Keratinocyte (primary cell): ENCODE measurements around the gene MDM4. TPM values are rescaled to one million over a fixed set of nuclear protein-coding genes. Genes with fewer than 3 reads are reported as not detected.
A peak's percentile ranks its signal among the peaks of the same experiment; 100 is the strongest.

Experiments used
- DNase-seq: peaks from one replicate; pipeline ENCODE4 v3.0.0-alpha.2; 2011; ENCODE audit warnings: low read depth, missing footprints, low spot score
- FAIRE-seq: peaks from 2 replicates; lab custom pipeline; 2011; peaks lifted over from hg19 to GRCh38; lab: Jason Lieb, UNC
- H2AFZ ChIP-seq: 2 replicates; pipeline ENCODE4 v1.6.0; 2012; ENCODE audit warnings: low read length, control low read depth, inconsistent platforms; ENCODE audit not compliant: control insufficient read depth
- H3K27ac ChIP-seq: 2 replicates; pipeline ENCODE4 v1.5.1; 2011; ENCODE audit warnings: low read length; ENCODE audit not compliant: control insufficient read depth, insufficient read depth
- H3K27me3 ChIP-seq: 3 replicates; pipeline ENCODE4 v1.6.0; 2011; ENCODE audit warnings: low read length; ENCODE audit not compliant: control insufficient read depth, insufficient read depth; ENCODE audit errors: extremely low read depth
- H3K36me3 ChIP-seq, 2 experiments: 2 replicates in 1 of 2; 3 replicates in 1 of 2; pipeline ENCODE4 v1.5.1; 2011; ENCODE audit warnings: low read length in 2 of 2, mild to moderate bottlenecking in 1 of 2; ENCODE audit not compliant: control insufficient read depth in 2 of 2, insufficient read depth in 2 of 2; ENCODE audit errors: extremely low read depth in 1 of 2
- H3K4me1 ChIP-seq: 3 replicates; pipeline ENCODE4 v1.5.1; 2011; ENCODE audit warnings: low read length; ENCODE audit not compliant: control insufficient read depth, insufficient read depth; ENCODE audit errors: extremely low read depth
- H3K4me2 ChIP-seq: 3 replicates; pipeline ENCODE4 v1.6.0; 2011; ENCODE audit warnings: low read depth, low read length; ENCODE audit not compliant: control insufficient read depth, insufficient read depth; ENCODE audit errors: extremely low read depth
- H3K4me3 ChIP-seq, 3 experiments: fragments of 200-600 bp in 1 of 3; sonication (generic) in 1 of 3; 2 replicates in 2 of 3; 3 replicates in 1 of 3; pipeline ENCODE4 v1.5.1; 2011 to 2016; ENCODE audit warnings: low read length in 3 of 3, mild to moderate bottlenecking in 3 of 3, control low read depth in 2 of 3, inconsistent platforms in 1 of 3, low read depth in 1 of 3, mixed read lengths in 1 of 3, mixed run types in 1 of 3, moderate library complexity in 1 of 3; ENCODE audit not compliant: control insufficient read depth in 2 of 3, insufficient read depth in 2 of 3; ENCODE audit errors: extremely low read depth in 1 of 3
- H3K79me2 ChIP-seq: 2 replicates; pipeline ENCODE4 v1.6.0; 2012; ENCODE audit warnings: low read length; ENCODE audit not compliant: control insufficient read depth, insufficient read depth
- H3K9ac ChIP-seq: 3 replicates; pipeline ENCODE4 v1.6.0; 2011; ENCODE audit warnings: low read length; ENCODE audit not compliant: control insufficient read depth, insufficient read depth; ENCODE audit errors: extremely low read depth
- H3K9me1 ChIP-seq: 3 replicates; pipeline ENCODE4 v1.6.0; 2011; ENCODE audit warnings: low read length; ENCODE audit not compliant: control insufficient read depth, insufficient read depth; ENCODE audit errors: extremely low read depth
- H3K9me3 ChIP-seq: 2 replicates; pipeline ENCODE4 v1.5.1; 2012; ENCODE audit warnings: low read depth, low read length; ENCODE audit not compliant: control insufficient read depth
- H4K20me1 ChIP-seq: 3 replicates; pipeline ENCODE4 v1.6.0; 2011; ENCODE audit warnings: low read length; ENCODE audit not compliant: control insufficient read depth, insufficient read depth; ENCODE audit errors: extremely low read depth
- CTCF ChIP-seq, 3 experiments: IDR thresholded peaks in 1 of 3; conservative IDR thresholded peaks in 1 of 3; optimal IDR thresholded peaks in 1 of 3; 2 replicates in 2 of 3; 3 replicates in 1 of 3; pipeline versions ENCODE3 to v1.5.1; 2011; ENCODE audit warnings: low read length in 3 of 3, mild to moderate bottlenecking in 3 of 3, moderate library complexity in 2 of 3, control low read depth in 1 of 3, inconsistent platforms in 1 of 3; ENCODE audit not compliant: insufficient read depth in 2 of 3; ENCODE audit errors: extremely low read depth in 1 of 3
- EZH2 ChIP-seq: IDR thresholded peaks from one replicate; pipeline ENCODE4 v1.6.1; 2012; ENCODE audit warnings: inconsistent platforms, mild to moderate bottlenecking, low read length, moderate library complexity
- dilution Hi-C: fragments of 300-500 bp; cut with MboI; formaldehyde crosslinking; loops from one replicate; pipeline ENCODE4 v1.7.0; 2020; ENCODE audit warnings: low sequenced_read_pairs; ENCODE audit not compliant: extremely low pct_ligation_motif_present
- polyA plus RNA-seq, 5 experiments: library from polyadenylated mRNA; depleted of rRNA in 3 of 5; stranded (reverse) in 3 of 5; stranded (forward) in 1 of 5; unstranded in 1 of 5; fragments of >200 nt; gene quantifications; 1 replicate in 1 of 5; 2 replicates in 3 of 5; 3 replicates in 1 of 5; pipeline versions ENCODE4 v1.2.1 to v1.2.3, GENCODE V29; 2011 to 2012; ENCODE audit warnings: missing spikeins in 2 of 5, low read depth in 1 of 5, low replicate concordance in 1 of 5

The MDM4 gene
- polyA plus RNA-seq, 1 donor (not counting 4 experiments of a cell fraction or from before 2014, with no cell fraction given), result 17.8 TPM

DNA sequence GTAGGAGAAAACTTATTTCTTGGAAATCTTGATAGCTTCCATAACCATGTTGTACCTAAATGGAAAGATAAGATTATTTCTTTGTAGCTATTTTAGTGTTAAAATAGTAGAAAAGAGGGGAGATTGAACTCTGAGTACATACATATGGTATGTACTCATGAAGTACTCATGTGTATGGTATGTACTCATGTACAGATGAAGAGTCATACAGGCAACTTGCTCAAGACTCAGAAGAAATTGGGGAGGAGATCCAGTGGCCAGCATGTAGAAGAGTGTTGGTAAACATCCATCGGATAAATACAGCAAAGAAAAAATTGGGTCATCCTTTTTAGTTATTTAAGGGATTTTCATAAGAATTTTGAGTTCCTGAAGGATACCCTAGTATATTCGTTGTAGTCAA, 29.0 kb downstream of the MDM4 start:
- Histone ChIP-seq H3K79me2 (no peaks in the 10 kb centered on the region), H2AFZ (no peak overlapping the region), H3K9me3 (no peaks in the 10 kb centered on the region), H3K9ac (no peak overlapping the region), H3K4me1 (peaks cover 13% of the 10 kb centered on the region), H3K4me3 (no peak overlapping the region), H3K27me3 (no peaks in the 10 kb centered on the region), H3K9me1 (peaks cover 4% of the 10 kb centered on the region), H3K36me3 (peaks cover 16 to 21% of the 10 kb centered on the region in 2 experiments), H3K4me2 (no peak overlapping the region), H4K20me1 (no peaks in the 10 kb centered on the region), H3K27ac (no peak overlapping the region)
- no peak for FAIRE-seq
- no peak for TF ChIP-seq EZH2
- no peak for TF ChIP-seq CTCF (optimal IDR thresholded peaks at IDR 0.05 in 1 of 3, IDR thresholded peaks at IDR 0.05 in 1 of 3, conservative IDR thresholded peaks at IDR 0.05 in 1 of 3; ENCODE audit: extremely low read depth in 1 of 3, insufficient read depth in 2 of 3, low read length in 3 of 3)
- dilution Hi-C loops, result no loop called here
- DNase-seq, result peak; percentile 7

DNA sequence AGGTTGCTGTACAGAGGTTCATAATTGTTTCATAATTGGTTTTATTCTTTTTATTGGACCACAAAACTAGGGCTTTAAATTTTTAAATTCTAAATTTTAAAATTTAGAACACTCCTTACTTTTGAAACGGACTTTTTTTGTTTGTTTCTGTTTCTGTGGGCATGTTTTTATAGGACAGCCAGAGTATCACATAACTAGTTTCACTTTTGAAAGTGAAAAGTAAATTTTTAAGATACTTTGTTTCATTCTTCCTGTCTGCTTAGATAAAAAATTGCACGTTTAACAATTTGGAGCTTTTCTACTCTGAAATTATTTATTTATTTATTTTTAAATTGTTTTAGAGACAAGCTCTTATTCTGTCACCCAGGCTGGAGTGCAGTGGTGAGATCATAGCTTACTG, 29.7 kb downstream of the MDM4 start:
- no peak overlapping the region for H3K27ac ChIP-seq
- dilution Hi-C loops, result no loop called here
- H3K4me2 ChIP-seq, result no peak overlapping the region
- H3K4me1 ChIP-seq, result peaks cover 13% of the 10 kb centered on the region
- H2AFZ ChIP-seq, result no peak overlapping the region
- peaks cover 16 to 24% of the 10 kb centered on the region in 2 experiments for H3K36me3 ChIP-seq
- no peak for TF ChIP-seq EZH2
- no peak for TF ChIP-seq CTCF (optimal IDR thresholded peaks at IDR 0.05 in 1 of 3, IDR thresholded peaks at IDR 0.05 in 1 of 3, conservative IDR thresholded peaks at IDR 0.05 in 1 of 3; ENCODE audit: extremely low read depth in 1 of 3, insufficient read depth in 2 of 3, low read length in 3 of 3)
- H3K4me3 ChIP-seq, result no peak overlapping the region
- DNase-seq (no peak), FAIRE-seq (no peak)
- H3K9ac ChIP-seq, result no peak overlapping the region
- no peaks in the 10 kb centered on the region for H4K20me1 ChIP-seq
- H3K79me2 ChIP-seq, result no peaks in the 10 kb centered on the region
- H3K27me3 ChIP-seq, result no peaks in the 10 kb centered on the region
- H3K9me3 ChIP-seq, result no peaks in the 10 kb centered on the region
- H3K9me1 ChIP-seq, result peaks cover 4% of the 10 kb centered on the region
